Fibroblast of gingiva (primary cell): Measurements from ENCODE around the gene SLC10A6.

Experiments used
- DNase-seq: peaks from one replicate; pipeline ENCODE4 v3.0.0-alpha.2; 2011; ENCODE audit warnings: low read depth

SLC10A6 gene

DNA sequence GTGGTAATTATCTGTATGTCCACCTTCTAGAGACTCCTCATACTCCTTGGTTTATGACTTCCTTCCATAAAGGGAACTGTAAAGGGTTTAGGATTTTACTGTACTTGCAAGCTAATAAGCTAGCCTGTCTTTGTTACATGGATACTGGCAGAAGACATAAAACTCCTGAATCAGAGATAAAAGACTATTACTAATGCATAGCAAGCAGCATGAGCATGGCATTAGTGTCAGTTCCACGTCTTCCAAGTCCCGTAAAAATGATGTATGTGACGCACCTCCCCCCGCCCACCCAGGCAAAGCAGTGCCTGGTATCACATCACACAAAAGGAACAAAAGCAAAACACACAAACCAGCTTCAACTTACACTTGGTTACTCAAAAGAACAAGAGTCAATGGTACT lies 71.0 kb downstream of the SLC10A6 start:
- no peak for DNase-seq

DNA sequence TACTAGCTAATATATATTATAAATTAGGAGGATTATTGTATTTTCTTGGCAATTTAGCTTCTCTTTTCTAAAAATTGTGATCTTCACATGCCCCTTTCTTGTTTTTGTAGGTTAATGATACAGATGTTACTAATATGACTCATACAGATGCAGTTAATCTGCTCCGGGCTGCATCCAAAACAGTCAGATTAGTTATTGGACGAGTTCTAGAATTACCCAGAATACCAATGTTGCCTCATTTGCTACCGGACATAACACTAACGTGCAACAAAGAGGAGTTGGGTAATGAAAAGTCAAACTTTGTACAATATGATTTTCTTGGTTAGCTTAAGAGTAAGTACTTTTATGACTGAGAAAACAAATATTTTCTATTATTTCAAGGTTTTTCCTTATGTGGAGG lies 74.1 kb downstream of the SLC10A6 start:
- DNase-seq, result peak; percentile 15
